A673 (cell line): ENCODE results near the gene PGP. TPM values are rescaled to one million over a fixed set of nuclear protein-coding genes. Genes with fewer than 3 reads are reported as not detected.

Experiments
- BruUV-seq: library from RNA; stranded (reverse); fragments of 400-500 nt; replicated peaks from 2 replicates; lab custom pipeline; 2021; lab: Mats Ljungman, UMichigan
- CTCF ChIA-PET: fragments of 300-600 bp; sonication (Branson Sonifier 250); formaldehyde crosslinking; loops from one replicate; lab custom pipeline; 2022; ENCODE audit warnings: antibody characterized with exemption; lab: Charles Lee
- POLR2A ChIA-PET: fragments of 300-600 bp; sonication (Branson Sonifier 250); formaldehyde crosslinking; loops from one replicate; lab custom pipeline; 2022; ENCODE audit warnings: antibody characterized with exemption; ENCODE audit not compliant: low non-redundant PET; lab: Charles Lee
- DNase-seq: peaks from one replicate; pipeline ENCODE4 v3.0.0-alpha.2; 2015; ENCODE audit warnings: low spot score
- H3K27ac ChIP-seq: fragments of 200-600 bp; sonication (generic); 2 replicates; pipeline ENCODE4 v1.5.1; 2016; ENCODE audit warnings: mixed run types, low read depth, mild to moderate bottlenecking, mixed read lengths, antibody characterized with exemption, low read length; ENCODE audit not compliant: poor library complexity, severe bottlenecking
- H3K27me3 ChIP-seq: fragments of 200-600 bp; sonication (generic); replicated peaks from 2 replicates; pipeline ENCODE4 v1.6.1; 2017; ENCODE audit warnings: mixed run types, low read depth, mild to moderate bottlenecking, mixed read lengths, antibody characterized with exemption, low read length; ENCODE audit not compliant: insufficient read depth, poor library complexity
- H3K36me3 ChIP-seq: fragments of 200-600 bp; sonication (generic); 2 replicates; pipeline ENCODE4 v1.6.1; 2016; ENCODE audit warnings: mixed run types, mild to moderate bottlenecking, mixed read lengths, antibody characterized with exemption, low read length; ENCODE audit not compliant: insufficient read depth, poor library complexity, severe bottlenecking
- H3K4me1 ChIP-seq: fragments of 200-600 bp; sonication (generic); 2 replicates; pipeline ENCODE4 v1.6.1; 2017; ENCODE audit warnings: mixed run types, mild to moderate bottlenecking, mixed read lengths, antibody characterized with exemption, low read length; ENCODE audit not compliant: insufficient read depth, poor library complexity, severe bottlenecking
- H3K4me3 ChIP-seq: fragments of 200-600 bp; sonication (generic); 2 replicates; pipeline ENCODE4 v1.5.1; 2016; ENCODE audit warnings: low read depth, mixed run types, mild to moderate bottlenecking, mixed read lengths, low read length; ENCODE audit not compliant: poor library complexity, severe bottlenecking
- H3K9me3 ChIP-seq: fragments of 200-600 bp; sonication (generic); 2 replicates; pipeline ENCODE4 v1.6.1; 2016; ENCODE audit warnings: mixed run types, low read depth, mild to moderate bottlenecking, mixed read lengths, antibody characterized with exemption, low read length; ENCODE audit not compliant: poor library complexity, severe bottlenecking
- CTCF ChIP-seq: fragments of 300-800, 200-600 bp; sonication (generic); conservative IDR thresholded peaks from 2 replicates; pipeline ENCODE4 v1.5.1; 2017; ENCODE audit warnings: low read depth, mild to moderate bottlenecking, antibody characterized with exemption, low read length, moderate library complexity, mixed read lengths
- EZH2 ChIP-seq: fragments of 200-600 bp; sonication (generic); IDR thresholded peaks from 2 replicates; pipeline ENCODE4 v1.6.1; 2017; ENCODE audit warnings: borderline replicate concordance, low read depth, mild to moderate bottlenecking, mixed read lengths, antibody characterized with exemption, low read length; ENCODE audit not compliant: poor library complexity, severe bottlenecking
- intact Hi-C: fragments of 100-400 bp; cut with micrococcal nuclease; formaldehyde crosslinking; loops from one replicate; pipeline ENCODE4 v1.10.0; 2022; ENCODE audit not compliant: unreplicated experiment
- total RNA-seq: library from RNA; stranded (reverse); gene quantifications from 2 replicates; pipeline ENCODE4 v1.2.3, GENCODE V29; 2021

PGP gene
- total RNA-seq, 1 experiment from 2014 or later = 26.5 TPM

GRCh38 chr16:2177101-2177500 lies 37.5 kb downstream of the PGP start:
- POLR2A ChIA-PET = no interaction called here

GRCh38 chr16:2176047-2176446 lies 38.6 kb downstream of the PGP start:
- H3K27me3 ChIP-seq = no peaks in the 10 kb centered on the region
- ChIA-PET POLR2A (no interaction called here), CTCF (no interaction called here)
- BruUV-seq = no TSS peak
- no peak overlapping the region for H3K27ac ChIP-seq
- no peak for DNase-seq
- H3K4me3 ChIP-seq = no peak overlapping the region
- intact Hi-C loops = no loop called here
- H3K4me1 ChIP-seq = no peaks in the 10 kb centered on the region
- peaks cover 29% of the 10 kb centered on the region for H3K36me3 ChIP-seq
- TF ChIP-seq EZH2 = no peak
- TF ChIP-seq CTCF = no peak
- H3K9me3 ChIP-seq = no peaks in the 10 kb centered on the region

More at GRCh38 chr16:2177101-2177500, 37.5 kb downstream of the PGP start:
- intact Hi-C loops = no loop called here
- TF ChIP-seq CTCF (no peak), EZH2 (no peak)
- H3K9me3 ChIP-seq = no peaks in the 10 kb centered on the region
- no peaks in the 10 kb centered on the region for H3K27me3 ChIP-seq
- BruUV-seq = no TSS peak
- CTCF ChIA-PET = no interaction called here
- DNase-seq = no peak
- H3K4me1 ChIP-seq = no peaks in the 10 kb centered on the region
- H3K4me3 ChIP-seq = no peak overlapping the region
- peaks cover 29% of the 10 kb centered on the region for H3K36me3 ChIP-seq
- no peak overlapping the region for H3K27ac ChIP-seq

DNA sequence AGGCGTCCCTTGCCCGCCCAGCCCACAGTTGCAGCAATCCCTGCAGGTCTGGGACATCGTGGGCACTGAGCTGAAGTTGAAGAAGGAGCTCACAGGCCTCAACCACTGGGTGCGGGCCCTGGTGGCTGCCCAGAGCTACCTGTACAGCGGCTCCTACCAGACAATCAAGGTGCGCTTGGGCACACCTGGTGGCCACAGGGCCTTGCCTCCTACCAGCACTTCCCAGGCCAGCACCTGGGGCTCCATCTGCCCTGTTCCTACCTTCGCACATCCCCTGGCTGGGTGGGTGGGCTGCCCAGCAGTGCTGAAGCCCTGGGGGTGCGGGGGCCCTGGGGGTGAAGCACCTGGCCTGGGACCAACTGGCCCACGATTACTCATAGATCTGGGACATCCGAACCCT lies 39.2 kb downstream of the PGP start:
- Histone ChIP-seq H3K9me3 (no peaks in the 10 kb centered on the region), H3K27me3 (no peaks in the 10 kb centered on the region), H3K4me3 (no peak overlapping the region), H3K27ac (no peak overlapping the region), H3K4me1 (no peaks in the 10 kb centered on the region), H3K36me3 (peaks cover 29% of the 10 kb centered on the region)
- POLR2A ChIA-PET = no interaction called here
- no TSS peak for BruUV-seq
- CTCF ChIA-PET = no interaction called here
- TF ChIP-seq CTCF (no peak), EZH2 (no peak)
- intact Hi-C loops = no loop called here
- DNase-seq = no peak
